H1 (cell line): ENCODE measurements around the gene MKLN1. TPM values are rescaled to one million over a fixed set of nuclear protein-coding genes. Genes with fewer than 3 reads are reported as not detected.

Experiments
- CTCF ChIA-PET: fragments of 300-600 bp; sonication (Branson Sonifier 250); formaldehyde crosslinking; loops from one replicate; lab custom pipeline; 2021; ENCODE audit not compliant: partially characterized antibody; lab: Charles Lee
- POLR2A ChIA-PET: fragments of 300-600 bp; sonication (Branson Sonifier 250); formaldehyde crosslinking; loops from one replicate; lab custom pipeline; 2021; ENCODE audit warnings: inconsistent platforms; ENCODE audit not compliant: partially characterized antibody; lab: Charles Lee
- DNase-seq, 2 experiments: peaks; one replicate each; pipeline versions ENCODE4 v3.0.0 to v3.0.0-alpha.2; 2010 to 2022; ENCODE audit warnings: low spot score in 2 of 2, low read depth in 1 of 2, mixed read lengths in 1 of 2
- FAIRE-seq: peaks from 2 replicates; lab custom pipeline; 2011; peaks lifted over from hg19 to GRCh38; lab: Jason Lieb, UNC
- H2AFZ ChIP-seq: 2 replicates; pipeline ENCODE4 v1.8.1; 2012; ENCODE audit warnings: low read length, inconsistent platforms
- H2AK5ac ChIP-seq: 2 replicates; pipeline ENCODE4 v1.6.1; 2013; ENCODE audit warnings: low read depth, low read length
- H2BK120ac ChIP-seq: replicated peaks from 2 replicates; pipeline ENCODE3; 2013; ENCODE audit warnings: low read depth, low read length, inconsistent platforms
- H2BK12ac ChIP-seq: 2 replicates; pipeline ENCODE4 v1.6.1; 2013; ENCODE audit warnings: low read depth, low read length
- H2BK15ac ChIP-seq: 2 replicates; pipeline ENCODE4 v1.6.1; 2013; ENCODE audit warnings: low read length
- H2BK20ac ChIP-seq: 2 replicates; pipeline ENCODE4 v1.6.1; 2013; ENCODE audit warnings: low read length
- H2BK5ac ChIP-seq: 2 replicates; pipeline ENCODE4 v1.6.1; 2013; ENCODE audit warnings: low read depth, low read length
- H3K14ac ChIP-seq: 2 replicates; pipeline ENCODE4 v1.6.1; 2013; ENCODE audit warnings: inconsistent platforms; ENCODE audit not compliant: insufficient read length
- H3K18ac ChIP-seq: 2 replicates; pipeline ENCODE4 v1.6.1; 2013; ENCODE audit warnings: low read length; ENCODE audit errors: extremely low read depth
- H3K23ac ChIP-seq: 2 replicates; pipeline ENCODE4 v1.6.1; 2013; ENCODE audit warnings: inconsistent platforms; ENCODE audit not compliant: insufficient read length
- H3K23me2 ChIP-seq: 2 replicates; pipeline ENCODE4 v1.6.1; 2013; ENCODE audit warnings: low read depth, low read length
- H3K27ac ChIP-seq: 2 replicates; pipeline ENCODE4 v1.6.1; 2011; ENCODE audit warnings: low read depth, low read length, inconsistent platforms
- H3K27me3 ChIP-seq, 4 experiments: replicated peaks in 1 of 4; 1 replicate in 1 of 4; 2 replicates in 3 of 4; pipeline versions ENCODE4 v1.6.1 to v1.8.1; 2011 to 2013; ENCODE audit warnings: low read length in 3 of 4, mild to moderate bottlenecking in 3 of 4, inconsistent platforms in 2 of 4, mixed read lengths in 2 of 4, moderate library complexity in 1 of 4; ENCODE audit not compliant: control insufficient read depth in 3 of 4, insufficient read depth in 3 of 4; ENCODE audit errors: extremely low read depth in 1 of 4
- H3K36me3 ChIP-seq, 4 experiments: 2 replicates each; pipeline versions ENCODE4 v1.6.1 to v1.8.1; 2011 to 2013; ENCODE audit warnings: mild to moderate bottlenecking in 4 of 4, low read length in 3 of 4, moderate library complexity in 2 of 4, control low read depth in 1 of 4, inconsistent platforms in 1 of 4; ENCODE audit not compliant: insufficient read depth in 4 of 4, control insufficient read depth in 2 of 4
- H3K4ac ChIP-seq: replicated peaks from 2 replicates; pipeline ENCODE3; 2013; ENCODE audit warnings: low read length, low read depth, mixed read lengths, inconsistent platforms; ENCODE audit not compliant: insufficient read length
- H3K4me1 ChIP-seq, 4 experiments: replicated peaks in 1 of 4; 1 replicate in 1 of 4; 2 replicates in 3 of 4; pipeline versions ENCODE4 v1.6.1 to v1.8.1; 2011 to 2013; ENCODE audit warnings: low read length in 3 of 4, inconsistent platforms in 2 of 4, mixed read lengths in 1 of 4; ENCODE audit not compliant: insufficient read depth in 4 of 4, control insufficient read depth in 3 of 4
- H3K4me2 ChIP-seq, 2 experiments: 2 replicates each; pipeline versions ENCODE4 v1.6.1 to v1.8.1; 2011 to 2013; ENCODE audit warnings: low read depth in 2 of 2, low read length in 2 of 2, control low read depth in 1 of 2, inconsistent platforms in 1 of 2, mild to moderate bottlenecking in 1 of 2; ENCODE audit not compliant: insufficient read depth in 1 of 2
- H3K4me3 ChIP-seq, 4 experiments: fragments of 200-600, 300-600 bp in 1 of 4; sonication (generic), shearing (Covaris generic), sonication (Bioruptor Twin) in 1 of 4; 2 replicates each; pipeline versions ENCODE4 v1.5.1 to v1.8.1; 2011 to 2016; ENCODE audit warnings: low read length in 4 of 4, low read depth in 3 of 4, control low read depth in 2 of 4, inconsistent platforms in 2 of 4, mild to moderate bottlenecking in 2 of 4, mixed read lengths in 1 of 4, moderate library complexity in 1 of 4; ENCODE audit not compliant: insufficient read depth in 2 of 4; ENCODE audit errors: extremely low read depth in 1 of 4
- H3K56ac ChIP-seq: replicated peaks from 2 replicates; pipeline ENCODE3; 2013; ENCODE audit warnings: low read depth, mild to moderate bottlenecking, mixed read lengths, low read length, inconsistent platforms; ENCODE audit not compliant: insufficient read length
- H3K79me1 ChIP-seq: 2 replicates; pipeline ENCODE4 v1.6.1; 2013; ENCODE audit warnings: low read depth, low read length, control low read depth
- H3K79me2 ChIP-seq, 2 experiments: 2 replicates each; pipeline versions ENCODE4 v1.6.1 to v1.8.1; 2012 to 2013; ENCODE audit warnings: low read length in 2 of 2, mild to moderate bottlenecking in 2 of 2, inconsistent platforms in 1 of 2; ENCODE audit not compliant: insufficient read depth in 2 of 2, control insufficient read depth in 1 of 2
- H3K9ac ChIP-seq, 4 experiments: replicated peaks in 1 of 4; 1 replicate in 1 of 4; 2 replicates in 3 of 4; pipeline versions ENCODE4 v1.6.1 to v1.8.1; 2011 to 2013; ENCODE audit warnings: low read depth in 3 of 4, low read length in 3 of 4, control low read depth in 2 of 4, mild to moderate bottlenecking in 2 of 4, moderate library complexity in 2 of 4, inconsistent platforms in 1 of 4; ENCODE audit errors: extremely low read depth in 1 of 4
- H3K9me3 ChIP-seq, 2 experiments: 2 replicates each; pipeline versions ENCODE4 v1.6.1 to v1.8.1; 2012 to 2013; ENCODE audit warnings: mild to moderate bottlenecking in 2 of 2, moderate library complexity in 2 of 2, control low read depth in 1 of 2, inconsistent platforms in 1 of 2, low read depth in 1 of 2, low read length in 1 of 2, mixed read lengths in 1 of 2; ENCODE audit not compliant: insufficient read depth in 2 of 2
- H4K20me1 ChIP-seq, 2 experiments: replicated peaks in 1 of 2; 2 replicates each; pipeline versions ENCODE3 to v1.8.1; 2011 to 2013; ENCODE audit warnings: inconsistent platforms in 2 of 2, low read length in 2 of 2, mild to moderate bottlenecking in 1 of 2; ENCODE audit not compliant: insufficient read depth in 2 of 2, control insufficient read depth in 1 of 2
- H4K5ac ChIP-seq: 2 replicates; pipeline ENCODE4 v1.6.1; 2013; ENCODE audit warnings: low read length, low read depth, mixed read lengths, inconsistent platforms; ENCODE audit not compliant: insufficient read length
- H4K8ac ChIP-seq: 2 replicates; pipeline ENCODE4 v1.8.0; 2013; ENCODE audit warnings: mild to moderate bottlenecking, moderate library complexity, low read length, inconsistent platforms; ENCODE audit not compliant: insufficient read depth; ENCODE audit errors: extremely low read depth
- H4K91ac ChIP-seq: replicated peaks from 2 replicates; pipeline ENCODE3; 2013; ENCODE audit warnings: low read length, mixed read lengths, inconsistent platforms; ENCODE audit not compliant: insufficient read length
- EZH2 ChIP-seq: fragments of 200-600 bp; sonication (generic); IDR thresholded peaks from 2 replicates; pipeline ENCODE4 v1.7.1; 2012; ENCODE audit warnings: low read depth, mild to moderate bottlenecking, moderate library complexity, low read length, inconsistent platforms; ENCODE audit not compliant: severe bottlenecking
- NANOG ChIP-seq: IDR thresholded peaks from 2 replicates; pipeline ENCODE4 v1.6.1; 2011; ENCODE audit warnings: low read length, low read depth, mild to moderate bottlenecking, inconsistent platforms; ENCODE audit not compliant: insufficient read depth, poor library complexity, severe bottlenecking
- SAP30 ChIP-seq: fragments of 300-600 bp; sonication (generic); IDR thresholded peaks from 2 replicates; pipeline ENCODE4 v1.7.1; 2012; ENCODE audit warnings: low read length, moderate library complexity, mild to moderate bottlenecking, inconsistent platforms; ENCODE audit not compliant: insufficient read depth, insufficient replicate concordance
- TBP ChIP-seq: IDR thresholded peaks from 2 replicates; pipeline ENCODE4 v1.6.1; 2011; ENCODE audit warnings: low read depth, low read length, improper control_type of control experiment
- TEAD4 ChIP-seq: IDR thresholded peaks from 2 replicates; pipeline ENCODE4 v1.6.1; 2012; ENCODE audit warnings: low read depth, low read length, inconsistent platforms, mixed read lengths
- WGBS, 2 experiments: shearing (Covaris generic) in 1 of 2; methylation state at CpG; one replicate each; pipeline versions ENCODE4 v1.1.6 to v1.1.7; 2013 to 2015; ENCODE audit warnings: low lambda C conversion rate in 2 of 2, mixed read lengths in 2 of 2, inconsistent platforms in 1 of 2, low coverage in 1 of 2, missing lambda C conversion rate in 1 of 2; ENCODE audit not compliant: insufficient replicate concordance in 2 of 2, insufficient coverage in 1 of 2, insufficient read length in 1 of 2; ENCODE audit errors: extremely low coverage in 1 of 2, missing lambda C conversion rate in 1 of 2; 5-methylcytosine and 5-hydroxymethylcytosine counted together
- polyA plus RNA-seq, 7 experiments: library from polyadenylated mRNA; depleted of rRNA in 3 of 7; stranded (reverse) in 5 of 7; unstranded in 2 of 7; fragments of >200 nt in 5 of 7; fragments of 200-250 nt in 2 of 7; gene quantifications; 1 replicate in 5 of 7; 2 replicates in 1 of 7; 4 replicates in 1 of 7; pipeline versions ENCODE4 v1.2.1 to v1.2.3, GENCODE V29; 2011 to 2013; ENCODE audit warnings: missing spikeins in 2 of 7, mixed read lengths in 2 of 7
- total RNA-seq: library from RNA; stranded (reverse); fragmentation: NEBNext Ultra II Directional; extraction: Animal tissue kit (Norgen Biotek cat#: 25700); gene quantifications from 2 replicates; pipeline ENCODE4 v1.2.1, GENCODE V29; 2021

The MKLN1 gene
- total and polyA plus RNA-seq, 2 of the 8 experiments (the other 6 are each of a cell fraction or from before 2014, with no cell fraction given), result 22.3 to 50.9 TPM

- POLR2A ChIA-PET, result interaction anchor here (0.6 kb wide), 1 partner anchor 18 kb away, joined by 3 read pairs; no protein-coding TSS in a partner anchor
- CTCF ChIA-PET, result no interaction called here
- no peak overlapping the region for H2BK120ac ChIP-seq
- no peak for TF ChIP-seq TBP
- no peak for TF ChIP-seq TEAD4
- no peak for TF ChIP-seq EZH2
- no peak for TF ChIP-seq NANOG
- TF ChIP-seq SAP30, result no peak
These were observed 104.1 kb downstream of the MKLN1 start for GRCh38 chr7:131431756-131432155.

More at GRCh38 chr7:131431756-131432155, 104.1 kb downstream of the MKLN1 start:
- no peaks in the 10 kb centered on the region for H3K79me2 ChIP-seq
- WGBS, 2 experiments, result 84% methylated on average over 3 of the region's 3 CpGs; no CpG with 5 or more reads in 1 of the 2 experiments
- H3K23me2 ChIP-seq, result no peaks in the 10 kb centered on the region
- H2BK5ac ChIP-seq, result no peak overlapping the region
- H2AK5ac ChIP-seq, result no peak overlapping the region
- H3K18ac ChIP-seq, result no peak overlapping the region
- H4K8ac ChIP-seq, result no peak overlapping the region
- H4K5ac ChIP-seq, result no peak overlapping the region
- H3K9me3 ChIP-seq, result no peaks in the 10 kb centered on the region
- no peak overlapping the region for H2AFZ ChIP-seq
- H4K91ac ChIP-seq, result no peak overlapping the region
- no peak overlapping the region for H2BK20ac ChIP-seq
- H3K27ac ChIP-seq, result no peak overlapping the region
- no peak overlapping the region for H3K4me3 ChIP-seq
- no peaks in the 10 kb centered on the region for H3K79me1 ChIP-seq
- peaks cover 0 to 17% (median 3%) of the 10 kb centered on the region in 4 experiments; a peak in 3 of 8 replicates for H3K36me3 ChIP-seq
- H2BK12ac ChIP-seq, result no peak overlapping the region
- no peak overlapping the region for H3K4me2 ChIP-seq
- no peak overlapping the region for H3K9ac ChIP-seq
- H4K20me1 ChIP-seq, result no peaks in the 10 kb centered on the region
- DNase-seq (no peak), FAIRE-seq (no peak)
- H3K4ac ChIP-seq, result no peak overlapping the region
- H3K23ac ChIP-seq, result no peak overlapping the region
- no peaks in the 10 kb centered on the region for H3K27me3 ChIP-seq
- no peak overlapping the region for H3K14ac ChIP-seq
- H3K4me1 ChIP-seq, result no peaks in the 10 kb centered on the region
- no peak overlapping the region for H2BK15ac ChIP-seq
- H3K56ac ChIP-seq, result no peak overlapping the region
